WTC11 (cell line): ENCODE results near the gene C11orf21.

ENCODE experiments used
- SP1 ChIP-seq: sonication (generic); formaldehyde crosslinking; conservative IDR thresholded peaks from 2 replicates; pipeline ENCODE4 v1.8.1; 2022; ENCODE audit warnings: missing genetic modification reagents
- TEAD4 ChIP-seq: sonication (generic); formaldehyde crosslinking; IDR thresholded peaks from 2 replicates; pipeline ENCODE4 v1.8.0; 2022; ENCODE audit warnings: mild to moderate bottlenecking, missing genetic modification reagents
- TF ChIP-seq, protein P1 (sequence below): fragments of 200-600 bp; IDR thresholded peaks from 2 replicates; pipeline ENCODE4 v1.8.0; 2022; ENCODE audit warnings: antibody characterized with exemption

DNA sequence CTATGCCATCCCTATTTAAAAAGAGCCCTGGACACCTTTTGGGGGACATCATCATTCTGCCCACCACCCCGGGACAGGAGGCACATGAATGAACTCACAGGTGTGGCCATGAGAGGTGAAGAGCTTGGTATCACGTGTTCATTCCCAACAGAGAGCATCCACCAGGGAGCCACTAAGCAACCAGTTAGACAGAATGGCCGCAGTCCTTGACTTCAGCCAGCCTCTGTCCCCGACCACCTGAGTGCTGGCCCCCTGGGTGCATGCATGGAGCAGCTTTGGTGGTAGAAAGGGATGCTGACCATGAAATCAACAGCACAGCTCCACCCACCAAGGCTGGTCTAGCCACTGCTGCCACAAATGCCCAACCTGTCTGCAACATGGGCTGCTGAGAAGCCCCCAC, 44.3 kb upstream of the C11orf21 start:
- TF ChIP-seq, protein P1, sequence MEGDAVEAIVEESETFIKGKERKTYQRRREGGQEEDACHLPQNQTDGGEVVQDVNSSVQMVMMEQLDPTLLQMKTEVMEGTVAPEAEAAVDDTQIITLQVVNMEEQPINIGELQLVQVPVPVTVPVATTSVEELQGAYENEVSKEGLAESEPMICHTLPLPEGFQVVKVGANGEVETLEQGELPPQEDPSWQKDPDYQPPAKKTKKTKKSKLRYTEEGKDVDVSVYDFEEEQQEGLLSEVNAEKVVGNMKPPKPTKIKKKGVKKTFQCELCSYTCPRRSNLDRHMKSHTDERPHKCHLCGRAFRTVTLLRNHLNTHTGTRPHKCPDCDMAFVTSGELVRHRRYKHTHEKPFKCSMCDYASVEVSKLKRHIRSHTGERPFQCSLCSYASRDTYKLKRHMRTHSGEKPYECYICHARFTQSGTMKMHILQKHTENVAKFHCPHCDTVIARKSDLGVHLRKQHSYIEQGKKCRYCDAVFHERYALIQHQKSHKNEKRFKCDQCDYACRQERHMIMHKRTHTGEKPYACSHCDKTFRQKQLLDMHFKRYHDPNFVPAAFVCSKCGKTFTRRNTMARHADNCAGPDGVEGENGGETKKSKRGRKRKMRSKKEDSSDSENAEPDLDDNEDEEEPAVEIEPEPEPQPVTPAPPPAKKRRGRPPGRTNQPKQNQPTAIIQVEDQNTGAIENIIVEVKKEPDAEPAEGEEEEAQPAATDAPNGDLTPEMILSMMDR, result no peak
- TF ChIP-seq SP1 (CRISPR knock-in tag) (no peak), TEAD4 (no peak)
